T-helper 1 cell treated with Interleukin-12 subunit alpha and Interleukin-12 subunit beta and Interleukin-4 antibody, amounts not matched to agents 30 ng/mL and 1 ng/mL, for 36 hours (primary cell): Measurements from ENCODE around the gene ORMDL3. TPM values are rescaled to one million over a fixed set of nuclear protein-coding genes. Genes with fewer than 3 reads are reported as not detected.

Source experiments
- intact Hi-C: fragments of 100-400 bp; cut with micrococcal nuclease; formaldehyde crosslinking; loops from one replicate; pipeline ENCODE4 v1.15.1; 2024
- total RNA-seq: library from RNA; stranded (reverse); gene quantifications from 2 replicates; pipeline ENCODE4 v1.2.3, GENCODE V29; 2022

The ORMDL3 gene
- total RNA-seq, 1 donor from 2014 or later: 243 TPM

DNA sequence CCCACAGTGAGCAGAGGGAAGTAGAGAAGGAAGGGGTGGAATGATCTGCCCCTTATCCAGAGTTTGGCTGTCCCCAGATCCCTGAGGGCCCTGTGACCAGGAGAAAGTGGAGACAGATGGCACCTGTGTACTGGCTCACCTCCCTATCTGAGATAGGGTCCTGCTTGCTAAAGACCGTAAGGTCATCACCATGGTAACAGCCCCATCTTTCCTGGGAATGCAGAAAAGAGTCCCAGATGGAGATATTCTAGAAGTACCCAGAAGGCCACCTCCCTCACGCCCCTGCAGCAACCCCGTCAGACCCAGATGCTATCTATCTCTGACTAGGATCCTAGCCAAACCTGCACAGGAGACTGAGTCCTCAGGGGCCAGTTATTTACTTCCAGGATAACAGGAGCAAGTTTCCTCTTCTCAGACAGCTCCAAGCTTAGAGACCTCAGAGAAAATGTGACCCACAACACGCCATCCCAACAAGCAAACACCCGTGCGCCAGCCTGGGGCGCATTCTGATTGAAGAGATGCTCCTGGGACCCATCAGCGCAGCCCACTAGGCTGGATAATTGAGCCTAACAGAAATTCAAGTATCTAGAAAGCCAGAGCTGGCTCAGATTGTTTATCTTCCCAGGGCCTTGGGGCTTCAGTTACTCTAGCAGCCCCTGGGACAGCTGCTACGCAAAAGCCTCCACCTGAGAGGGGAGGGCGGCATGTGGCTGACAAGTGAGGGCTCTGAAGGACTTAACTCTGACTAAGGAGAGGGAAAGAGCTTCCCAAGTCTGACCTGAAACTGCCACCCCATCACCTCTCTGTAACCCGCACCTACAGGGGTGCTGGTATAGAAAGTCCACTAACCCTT is 1.9 kb downstream of the ORMDL3 start:
- intact Hi-C loops: loop anchor here (1.0 to 5.0 kb wide), 7 partner anchors 7 to 523 kb away; partner anchors contain the start of genes FBXL20 and GSDMB

DNA sequence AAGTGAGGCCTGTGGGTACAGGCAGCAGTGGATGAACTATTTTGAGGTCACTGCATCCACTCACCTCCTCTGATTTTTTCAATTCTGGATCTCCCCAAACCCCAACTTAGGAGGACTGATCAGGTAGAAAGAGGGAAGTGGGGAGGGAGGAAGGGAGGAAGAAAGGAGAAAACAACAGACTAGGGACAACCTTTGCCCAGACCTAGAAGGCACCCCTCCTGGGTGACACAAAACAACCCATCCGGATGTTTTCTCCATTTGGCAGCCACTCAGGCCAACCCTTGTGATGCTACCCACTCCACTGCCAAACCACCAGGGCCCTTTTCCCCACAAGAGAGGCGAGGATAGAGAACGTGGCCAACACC is 2.7 kb downstream of the ORMDL3 start:
- intact Hi-C loops: loop anchor here (5.0 kb wide), 1 partner anchor 522 kb away; the partner anchor contains the start of gene FBXL20

DNA sequence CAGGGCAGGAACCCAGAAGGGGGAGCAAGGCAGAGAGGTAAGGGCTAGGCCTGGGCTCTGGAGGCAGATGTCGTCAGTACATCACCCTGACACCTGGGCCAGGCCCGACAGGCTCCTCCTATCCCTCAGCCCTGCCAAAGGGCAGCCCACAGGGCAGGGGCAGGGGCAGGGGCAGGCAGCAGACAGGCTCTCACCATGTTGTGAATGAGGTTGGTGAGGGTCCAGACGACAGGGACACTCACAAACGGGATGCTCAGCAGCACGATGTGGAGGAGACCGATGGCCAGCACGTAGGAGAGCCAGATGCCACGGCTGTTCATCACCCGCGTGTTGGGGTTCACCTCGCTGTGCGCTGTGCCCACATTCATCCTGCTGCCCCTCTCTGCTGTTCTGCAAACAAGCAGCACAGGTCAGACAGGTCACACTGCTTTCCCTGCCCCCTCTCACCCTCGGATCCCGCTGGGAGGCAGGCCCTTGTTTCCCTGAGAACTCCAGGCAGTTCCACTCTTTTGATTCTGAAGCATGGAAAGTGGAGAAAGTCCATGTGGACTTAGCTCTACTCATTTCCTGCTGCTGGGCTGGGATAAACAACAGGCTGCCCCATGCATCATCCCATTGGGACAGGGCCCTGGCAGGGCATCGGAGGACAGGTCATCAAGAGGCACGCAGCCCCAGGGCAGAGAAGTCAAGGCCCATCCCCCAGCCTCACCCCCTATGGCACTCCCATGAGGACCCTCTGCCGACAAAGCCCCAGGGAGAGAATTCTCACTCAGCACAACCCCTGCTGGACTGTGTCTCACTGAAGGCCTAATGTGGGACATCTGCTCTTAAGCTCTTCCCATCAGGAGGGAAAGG is 3.3 kb downstream of the ORMDL3 start:
- intact Hi-C loops: no loop called here

DNA sequence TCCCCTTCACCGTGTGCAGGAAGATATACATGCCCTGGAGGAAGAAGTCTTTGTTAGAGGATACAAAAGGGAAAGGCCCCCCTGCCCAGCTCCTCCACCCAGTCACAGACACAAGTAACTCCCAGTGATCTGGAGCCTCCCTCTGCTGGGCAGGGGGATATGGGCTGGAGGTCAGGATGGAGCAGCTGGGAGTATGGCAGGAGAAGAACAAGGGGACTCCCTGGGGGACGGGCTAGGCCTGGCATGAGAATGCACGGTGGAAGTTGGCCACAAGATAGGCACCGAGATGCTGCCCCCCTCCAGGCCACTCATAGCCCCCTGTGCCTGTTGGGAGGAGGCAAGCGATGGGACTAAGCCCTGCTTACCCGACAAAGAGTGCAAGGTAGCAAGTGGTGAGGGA is 4.2 kb downstream of the ORMDL3 start:
- intact Hi-C loops: no loop called here

DNA sequence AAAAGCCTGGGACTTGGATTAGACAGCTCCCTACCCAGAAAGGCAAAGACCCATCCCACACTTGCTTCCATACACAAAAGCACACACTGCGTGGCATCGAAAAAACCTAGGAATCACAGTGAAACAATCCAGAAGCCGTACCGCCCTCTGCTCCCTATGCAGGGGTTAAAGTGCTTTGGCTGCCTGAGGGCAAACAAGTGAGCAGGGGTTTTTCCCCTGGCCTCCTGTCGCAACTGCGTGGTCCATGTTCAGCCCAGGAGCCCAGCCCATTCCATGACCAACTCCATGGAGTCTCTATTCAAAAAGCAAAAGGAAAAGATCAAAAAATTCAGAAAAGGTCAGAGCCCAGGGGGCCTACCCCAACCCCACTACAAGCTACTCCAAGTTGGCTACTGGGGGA is 5.4 kb downstream of the ORMDL3 start:
- intact Hi-C loops: no loop called here

DNA sequence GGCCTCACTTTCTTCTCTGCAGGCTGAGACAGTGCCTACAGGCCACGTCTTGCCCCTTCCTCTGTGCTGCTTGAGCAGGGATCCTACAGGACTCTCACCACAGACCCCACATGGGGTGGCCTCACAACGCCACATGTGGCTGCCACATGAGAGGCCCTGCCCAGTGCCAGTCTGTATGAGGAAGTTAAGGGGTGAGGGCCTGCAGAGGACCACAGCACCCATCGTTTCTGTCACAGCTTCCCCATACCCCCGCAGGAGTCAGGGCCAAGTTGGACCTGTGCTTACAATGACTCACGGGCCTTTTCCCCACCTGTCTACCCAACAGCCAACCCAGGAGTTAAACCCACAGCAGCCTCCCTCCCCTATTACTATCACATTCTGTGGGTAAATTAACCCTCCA is 6.1 kb downstream of the ORMDL3 start:
- intact Hi-C loops: no loop called here

DNA sequence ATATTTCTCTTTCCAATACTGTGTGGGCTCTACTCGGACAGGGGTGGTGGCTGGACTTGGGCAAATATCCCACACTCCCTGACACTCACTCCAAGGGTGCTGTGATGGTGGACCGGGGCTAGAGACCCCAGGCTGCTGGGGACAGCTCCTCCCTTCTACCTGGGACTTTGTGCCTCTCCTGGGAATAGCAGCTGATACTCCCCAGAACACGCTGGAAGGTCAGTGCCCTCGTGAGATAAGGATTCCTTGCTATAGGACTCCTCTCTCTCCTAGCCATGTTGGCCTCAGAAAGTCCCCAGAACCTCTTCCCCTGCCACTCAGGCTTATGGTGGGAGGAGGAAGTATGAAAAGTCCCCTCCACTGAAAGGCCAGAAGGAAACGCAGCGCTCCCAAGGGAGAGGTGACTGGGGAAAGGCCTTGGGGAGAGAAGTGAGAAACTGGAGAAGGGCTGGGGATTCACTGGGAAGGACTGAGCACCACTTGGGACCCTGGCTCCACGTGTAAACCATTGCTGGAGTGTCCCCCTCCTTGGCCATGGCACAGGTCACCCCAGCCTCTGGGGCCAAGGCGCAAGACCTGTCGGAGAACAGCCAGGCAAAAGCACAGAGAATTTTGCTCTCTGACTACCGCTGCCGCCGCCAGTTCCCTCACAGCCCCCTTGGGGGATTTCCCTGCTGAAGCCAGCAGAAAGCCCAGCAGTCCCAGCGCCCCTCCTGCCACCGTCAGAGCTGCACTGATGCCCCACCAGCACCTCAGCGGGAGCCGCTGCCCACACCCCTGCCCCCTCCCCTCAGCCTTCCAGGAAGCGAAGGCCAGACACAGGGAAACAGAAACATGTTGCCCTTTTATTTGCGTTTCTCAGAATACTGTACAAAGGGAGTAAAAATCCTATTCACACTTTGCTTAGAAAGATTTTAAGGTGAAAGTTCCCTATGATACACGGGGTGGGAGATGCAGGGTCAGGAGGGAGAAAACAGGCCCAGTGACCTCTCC is 6.9 kb downstream of the ORMDL3 start:
- intact Hi-C loops: no loop called here

DNA sequence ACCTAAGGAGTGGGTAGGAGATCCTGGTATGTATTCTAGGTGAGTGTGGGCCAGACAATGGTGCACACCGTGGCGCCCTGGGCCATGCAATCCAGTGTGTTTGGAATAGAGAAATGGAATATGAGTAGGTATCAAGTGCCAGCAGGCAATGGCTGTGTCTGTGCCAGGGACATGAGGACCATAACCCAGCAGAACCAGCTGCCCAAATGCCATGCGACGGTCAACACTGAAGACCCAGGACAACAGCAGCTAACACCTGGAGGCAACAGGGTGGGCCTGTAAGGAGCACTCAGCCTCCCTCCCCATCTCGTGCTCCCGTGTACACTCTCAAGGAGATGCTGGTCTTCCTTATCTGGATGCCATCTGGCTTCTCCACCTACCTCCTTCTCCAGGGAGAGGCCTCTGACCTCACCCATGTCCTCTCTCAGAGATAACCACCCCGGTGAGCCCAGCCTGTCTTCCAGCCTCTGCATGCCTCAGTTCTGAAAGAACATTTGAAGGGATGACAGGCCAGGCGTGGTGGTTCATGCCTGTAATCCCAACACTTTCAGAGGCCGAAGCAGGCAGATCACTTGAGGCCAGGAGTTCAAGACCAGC is 8.2 kb downstream of the ORMDL3 start:
- intact Hi-C loops: no loop called here

DNA sequence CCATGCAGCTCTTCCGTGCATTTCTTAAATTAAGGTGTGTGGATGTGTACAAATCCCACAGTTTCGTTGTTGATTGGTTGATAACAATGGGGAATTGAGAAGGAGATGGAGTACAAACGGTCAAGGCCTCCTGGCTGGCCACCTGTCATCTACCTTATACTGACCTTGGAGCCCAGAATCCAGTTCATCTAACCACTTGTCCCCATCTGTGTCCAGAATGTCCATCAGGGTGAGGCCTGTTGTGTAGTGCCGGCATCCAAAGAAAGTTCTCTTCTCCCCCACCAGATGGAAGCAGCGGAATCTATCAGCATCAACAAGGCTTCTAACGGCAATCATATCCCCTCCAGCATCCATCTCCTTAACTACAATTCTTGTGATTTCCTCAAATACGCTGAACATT is 10.5 kb downstream of the ORMDL3 start:
- intact Hi-C loops: no loop called here

DNA sequence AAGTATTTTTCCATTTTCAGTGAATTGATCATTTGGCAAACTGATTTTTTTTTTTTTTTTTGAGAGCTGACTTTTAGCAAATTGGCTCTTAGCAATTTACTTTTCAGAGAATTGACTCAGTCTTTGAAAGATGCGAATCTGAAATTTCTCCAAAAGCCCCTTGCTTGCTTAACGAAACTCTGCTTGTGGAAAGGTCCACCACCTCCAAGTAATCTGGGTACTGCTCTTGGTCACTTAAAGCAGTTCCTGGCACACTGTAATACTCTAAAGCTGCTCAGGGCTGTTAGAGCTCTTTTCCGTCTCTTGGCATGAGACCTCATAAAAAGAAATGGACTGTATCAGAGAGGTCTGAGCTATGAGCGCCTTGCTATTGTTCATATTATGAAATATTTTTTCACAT is 11.8 kb downstream of the ORMDL3 start:
- intact Hi-C loops: no loop called here

DNA sequence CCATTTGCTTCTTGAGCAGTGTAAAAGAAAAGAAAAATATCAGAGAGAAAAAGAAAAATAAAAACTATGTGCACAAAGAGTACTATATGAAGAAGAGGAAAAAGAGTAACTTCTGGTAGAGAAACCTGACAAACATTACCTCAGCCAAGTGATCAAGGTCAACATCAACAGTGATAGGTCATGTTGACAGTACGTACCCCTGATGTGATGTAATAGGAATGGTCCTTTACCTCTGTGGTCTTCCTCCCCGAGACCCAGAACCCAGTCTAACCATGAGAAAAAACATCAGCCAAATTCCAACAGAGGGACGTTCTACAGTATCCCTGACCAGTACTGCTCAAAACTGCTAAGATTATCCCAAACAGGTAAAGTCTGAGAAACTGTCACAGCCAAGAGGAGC is 13.4 kb downstream of the ORMDL3 start:
- intact Hi-C loops: no loop called here

DNA sequence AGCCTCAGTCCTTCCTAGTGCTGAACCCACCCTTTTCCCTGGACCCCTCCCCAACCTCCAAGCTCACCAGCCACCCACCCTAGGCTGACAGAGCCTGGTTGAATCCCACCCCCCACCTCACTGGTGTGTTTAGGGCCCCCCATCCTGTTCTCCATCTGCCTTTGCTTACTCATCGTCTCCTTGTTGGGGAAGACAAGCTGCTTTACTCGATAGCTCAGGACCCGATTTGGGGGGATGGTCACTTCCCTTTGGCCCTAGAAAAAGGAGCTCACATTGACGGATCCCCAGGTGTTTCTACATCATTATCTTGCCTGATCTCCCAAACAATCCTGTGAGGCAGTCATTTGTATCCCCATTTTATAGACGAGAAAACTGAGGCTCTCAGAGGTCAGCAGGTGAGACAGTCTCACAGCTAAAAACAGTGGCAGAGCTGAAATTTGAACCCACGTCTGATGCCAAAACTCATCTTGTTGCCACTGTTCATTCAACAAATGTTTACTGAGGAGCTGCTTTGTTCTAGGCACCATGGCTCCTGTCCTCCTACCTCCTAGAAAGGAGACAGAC is 18.5 kb downstream of the ORMDL3 start:
- intact Hi-C loops: no loop called here

DNA sequence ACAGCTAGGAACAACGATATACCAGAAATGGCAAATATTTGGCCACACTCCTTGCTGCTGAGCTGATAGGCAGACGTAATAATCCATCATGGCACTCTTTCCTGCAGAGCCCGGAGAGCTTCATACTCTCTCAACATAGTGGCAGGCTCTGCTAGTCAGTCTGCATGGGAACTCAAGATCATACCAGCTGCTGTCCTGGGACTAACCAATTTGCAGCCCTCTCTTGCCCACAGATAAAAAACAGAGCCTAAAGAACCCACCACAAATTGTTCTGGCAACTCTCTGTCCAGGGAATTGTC is 22.5 kb downstream of the ORMDL3 start:
- intact Hi-C loops: loop anchor here (1.0 kb wide), 1 partner anchor 13 kb away; the partner anchor contains the start of gene GSDMB

DNA sequence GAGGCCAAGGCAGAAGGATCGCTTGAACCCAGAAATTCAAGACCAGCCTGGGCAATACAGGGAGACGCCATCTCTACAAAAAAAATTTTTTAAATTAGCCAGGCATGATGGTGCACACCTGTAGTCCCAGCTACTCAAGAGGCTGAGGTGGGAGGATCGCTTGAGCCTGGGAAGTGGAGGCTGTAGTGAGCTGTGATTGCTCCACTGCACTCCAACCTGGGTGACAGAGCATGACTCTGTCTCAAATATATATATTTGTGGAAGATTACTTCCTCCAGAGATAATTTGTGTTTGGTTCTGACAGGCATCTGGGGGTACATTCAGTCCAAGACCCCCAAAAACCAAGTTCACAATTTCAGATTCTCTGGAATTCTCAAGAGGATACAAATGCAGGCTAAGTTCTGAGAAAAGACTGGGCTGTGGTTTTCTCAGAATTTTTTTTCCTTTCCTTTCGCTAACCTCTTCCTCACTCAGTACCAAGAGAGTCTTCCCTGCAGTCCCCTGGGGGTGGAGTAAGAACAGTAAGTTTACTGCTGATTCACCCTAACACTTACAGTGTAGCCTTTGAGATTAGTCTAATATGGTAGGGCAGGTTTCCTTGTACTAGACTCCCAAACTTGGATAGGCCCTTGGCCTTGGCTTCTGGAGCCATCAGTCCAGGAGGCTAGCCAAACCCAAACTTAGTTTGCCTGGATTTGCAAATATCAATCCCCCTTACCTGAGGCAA is 24.1 kb downstream of the ORMDL3 start:
- intact Hi-C loops: loop anchor here (1.0 to 2.0 kb wide), 4 partner anchors 23 to 281 kb away; partner anchors contain the start of genes IKZF3, LRRC3C and ORMDL3

DNA sequence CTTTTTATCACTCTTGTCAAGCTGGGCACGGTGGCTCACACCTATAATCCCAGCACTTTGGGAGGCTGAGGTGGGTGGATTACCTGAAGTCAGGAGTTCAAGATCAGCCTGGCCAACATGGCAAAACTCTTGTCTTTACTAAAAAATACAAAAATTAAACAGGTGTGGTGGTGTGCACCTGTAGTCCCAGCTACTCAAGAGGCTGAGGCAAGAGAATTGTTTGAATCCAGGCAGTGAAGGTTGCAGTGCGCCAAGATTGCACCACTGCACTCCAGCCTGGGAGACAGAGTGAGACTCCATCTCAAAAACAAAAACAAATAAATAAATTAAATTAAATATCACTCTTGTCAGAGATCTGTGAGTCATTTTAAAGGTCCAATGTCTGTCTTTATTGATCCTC is 25.4 kb downstream of the ORMDL3 start:
- intact Hi-C loops: loop anchor here (2.0 kb wide), 1 partner anchor 25 kb away; the partner anchor contains the start of genes LRRC3C and ORMDL3

DNA sequence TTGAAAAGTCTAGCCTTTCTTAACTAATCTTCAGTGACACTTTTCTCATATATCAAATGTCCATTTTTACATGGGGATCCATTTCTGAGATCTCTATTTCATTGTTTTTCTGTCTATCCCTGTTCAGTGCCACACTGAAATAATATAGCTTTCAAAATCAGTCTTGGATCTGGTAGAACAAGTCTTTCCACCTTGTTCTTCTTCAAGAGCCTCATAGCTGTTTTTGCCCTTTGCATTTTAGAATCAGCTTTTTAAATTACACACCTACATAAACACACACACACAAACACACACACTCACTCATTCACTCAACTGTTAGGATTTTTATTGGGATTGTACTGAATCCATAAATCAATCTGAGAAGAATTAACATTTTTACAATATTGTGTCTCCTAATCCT is 28.2 kb downstream of the ORMDL3 start:
- intact Hi-C loops: no loop called here

DNA sequence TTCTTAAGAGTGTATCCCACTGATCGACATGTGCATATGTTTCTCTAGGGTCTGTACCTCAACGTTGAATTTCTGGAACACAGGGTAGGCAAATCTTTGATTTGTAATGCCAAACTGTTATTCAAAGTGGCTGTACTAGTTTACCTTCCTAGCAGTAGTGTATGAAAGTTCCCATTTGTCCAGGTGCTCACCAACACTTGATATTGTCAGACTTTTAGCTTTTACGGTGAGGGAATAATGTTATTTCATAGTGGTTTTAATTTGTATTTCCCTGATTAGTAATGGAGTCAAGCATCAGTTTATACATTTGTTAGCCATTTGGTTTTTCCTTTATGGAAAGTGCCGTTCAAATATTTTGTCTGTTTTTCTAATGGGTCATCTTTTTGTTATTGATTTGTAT is 29.3 kb downstream of the ORMDL3 start:
- intact Hi-C loops: no loop called here

DNA sequence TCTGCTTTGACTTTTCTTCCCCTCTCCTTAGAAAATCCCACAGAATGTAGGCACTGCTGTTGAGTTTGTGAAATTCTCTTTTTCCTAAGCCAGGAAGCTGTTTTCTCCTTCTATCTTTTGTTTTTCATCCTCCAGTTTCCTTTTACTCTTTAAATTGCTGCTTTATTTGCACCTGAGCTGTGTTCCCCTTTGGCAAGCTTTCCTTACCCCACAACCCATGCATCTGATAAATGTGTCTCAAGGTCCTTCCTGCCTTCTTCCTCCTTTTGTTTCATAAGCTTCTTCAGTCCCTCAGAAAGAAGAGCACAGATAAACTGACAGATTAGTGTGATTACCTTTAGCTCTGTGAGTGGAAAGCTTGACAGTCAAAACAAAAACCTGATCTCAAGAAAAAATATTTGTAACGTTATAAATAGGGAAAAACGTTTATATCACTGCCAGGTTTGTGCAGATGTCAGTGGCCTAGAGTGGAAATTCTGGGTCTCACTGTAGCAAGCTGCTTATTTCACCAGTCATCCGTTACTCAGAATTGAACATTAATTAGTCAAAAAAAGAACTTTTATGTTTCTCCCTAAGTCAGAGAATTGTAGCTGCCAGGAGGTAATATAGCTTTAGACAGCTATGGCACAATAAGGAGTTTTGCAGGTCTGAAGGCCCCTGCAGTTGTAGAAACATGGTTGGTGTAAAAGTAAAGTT is 32.6 kb downstream of the ORMDL3 start:
- intact Hi-C loops: no loop called here

DNA sequence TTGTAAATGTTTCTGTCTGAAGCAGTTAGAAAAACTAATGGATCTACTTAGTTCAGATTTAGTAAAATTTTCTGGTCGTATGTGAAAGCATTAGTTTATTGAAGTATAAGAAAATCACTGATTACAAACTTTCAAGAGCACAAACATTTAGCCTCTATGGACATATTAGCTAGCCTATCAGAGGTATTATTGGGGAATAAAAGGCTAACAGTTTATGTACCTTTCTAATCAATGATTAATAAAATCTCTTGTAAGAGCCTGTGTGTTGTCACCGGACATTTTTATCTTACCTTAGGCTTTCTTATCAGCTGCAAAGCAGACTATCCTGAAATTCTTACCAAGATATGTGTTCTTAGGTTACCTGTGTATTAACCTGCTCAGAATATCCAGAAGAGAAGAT is 38.2 kb downstream of the ORMDL3 start:
- intact Hi-C loops: no loop called here
